ENCODE data around the gene FBXO8.
"Not testable (repeated sequence)": the region's sequence is repeated elsewhere in the genome, so short reads cannot be mapped to it uniquely, and the experiment has no call there.

Gene FBXO8

DNA sequence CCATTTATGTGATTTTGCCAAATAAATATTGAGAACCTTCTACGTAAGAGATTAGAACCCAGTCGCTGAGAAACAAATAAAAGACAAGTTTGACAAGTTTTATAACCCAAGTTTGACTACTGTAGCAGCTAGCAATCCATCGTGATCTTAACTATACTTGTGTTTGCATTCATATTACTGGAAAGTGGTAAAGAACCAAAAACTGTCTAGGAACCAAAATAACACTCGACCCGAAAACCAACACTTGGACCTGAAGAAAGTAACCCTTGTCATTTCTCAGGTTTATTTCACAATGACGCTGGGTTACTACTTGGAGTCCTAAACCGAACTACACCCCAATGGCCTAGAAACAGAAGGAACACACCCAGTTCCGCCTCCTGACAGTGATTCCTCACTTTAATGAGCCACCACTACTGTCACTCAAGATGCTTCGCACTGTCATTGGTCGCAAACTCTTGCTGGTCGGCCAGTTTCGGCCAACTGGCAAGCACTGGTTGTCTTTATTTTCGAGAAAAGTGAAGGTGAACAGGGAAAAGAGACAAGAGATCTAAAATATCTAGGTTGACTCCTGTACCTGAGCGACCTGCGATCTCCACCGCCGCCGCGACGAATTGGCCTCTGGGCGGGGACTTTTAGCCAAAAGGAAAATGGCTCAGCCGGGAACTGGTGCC is 496 bp downstream of the FBXO8 start:
- DNase-seq: peak; percentile 83

DNA sequence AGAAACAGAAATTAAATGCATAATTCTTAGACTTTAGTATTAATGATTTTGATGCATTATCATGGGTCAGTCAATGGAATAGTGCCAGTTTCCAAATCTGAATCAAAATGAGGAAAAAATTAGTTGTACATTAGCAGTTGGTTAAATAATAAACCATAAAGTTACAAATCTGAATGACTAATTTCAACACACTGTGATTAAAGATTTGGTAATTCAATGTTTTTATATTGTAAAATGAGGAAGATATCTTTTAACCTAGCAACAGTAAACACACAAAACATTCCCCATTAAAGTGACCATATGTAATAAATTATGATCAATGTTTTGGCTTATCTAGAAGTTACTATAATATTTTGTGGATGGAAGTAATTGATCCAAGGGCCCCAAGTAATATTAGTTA is 1.6 kb downstream of the FBXO8 start:
- DNase-seq: no peak

DNA sequence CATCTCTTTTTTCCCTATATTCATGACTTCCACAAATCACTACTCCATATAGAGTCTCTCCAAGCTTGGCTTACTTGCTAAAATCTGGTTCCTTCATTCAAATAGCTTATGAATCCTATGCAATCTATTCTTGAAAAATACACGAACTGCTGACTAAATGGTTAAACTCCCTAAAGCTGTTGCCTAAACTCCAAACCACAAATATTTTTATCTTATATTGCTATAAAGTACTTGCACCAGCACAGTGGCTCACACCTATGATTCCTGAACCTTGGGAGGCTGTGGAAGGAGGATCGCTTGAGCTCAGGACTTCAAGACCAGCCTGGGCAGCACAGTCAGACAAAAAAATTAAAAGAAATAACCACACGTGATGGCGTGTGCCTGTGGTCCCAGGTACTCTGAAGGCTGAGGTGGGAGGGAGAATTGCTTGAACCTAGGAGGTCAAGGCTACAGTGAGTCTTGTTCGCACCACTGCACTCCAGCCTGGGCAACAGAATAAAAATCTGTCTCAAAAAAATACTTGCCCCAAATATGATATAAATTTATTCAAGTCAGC is 2.2 kb downstream of the FBXO8 start:
- no peak for DNase-seq

DNA sequence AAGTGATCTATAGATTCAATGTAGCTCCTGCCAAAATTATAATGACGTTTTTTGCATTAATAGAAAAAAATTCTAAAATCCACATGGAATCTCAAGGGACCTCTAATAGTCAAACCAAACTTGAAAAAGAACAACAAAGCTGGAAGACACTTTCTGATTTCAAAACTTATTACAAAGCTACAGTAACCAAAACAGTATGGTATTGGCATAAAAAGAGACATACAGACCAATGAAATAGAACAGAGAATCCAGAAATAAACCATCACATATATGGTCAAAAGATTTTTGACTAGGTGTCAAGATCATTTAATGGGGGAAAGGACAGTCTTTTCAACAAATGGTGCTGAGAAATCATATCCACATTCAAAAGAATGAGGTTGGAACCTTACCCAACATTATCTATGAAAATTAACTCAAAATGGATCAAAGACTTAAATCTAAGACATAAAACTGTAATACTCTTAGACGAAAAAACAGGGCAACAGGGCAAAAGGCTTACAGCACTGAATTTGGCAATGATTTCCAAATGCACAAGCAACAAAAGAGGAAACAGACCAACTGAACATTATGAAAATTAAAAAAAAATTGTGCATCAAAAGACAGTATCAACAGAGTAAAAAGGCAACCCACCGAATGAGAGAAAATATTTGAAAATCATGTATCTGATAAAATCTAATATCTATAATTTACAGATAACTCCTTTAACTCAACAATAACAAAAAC is 3.9 kb downstream of the FBXO8 start:
- no peak for DNase-seq

DNA sequence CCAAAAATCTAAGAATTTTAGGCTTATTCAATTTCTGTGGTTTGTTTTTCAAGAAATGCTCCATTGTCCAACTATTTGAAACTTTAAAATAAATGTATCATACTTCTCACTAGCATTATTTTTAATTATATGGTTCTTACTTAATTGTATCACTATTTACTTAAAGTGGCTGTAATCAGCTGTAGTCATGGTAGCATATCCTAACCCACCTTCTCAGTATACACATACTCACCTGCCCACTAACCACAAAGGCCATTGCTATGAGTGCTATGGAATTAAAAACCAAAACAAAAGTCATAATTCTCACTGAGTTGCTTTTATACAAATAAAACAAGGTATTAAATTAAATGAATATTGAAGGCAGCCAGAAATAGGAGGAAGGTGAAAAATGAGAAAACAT is 5.0 kb downstream of the FBXO8 start:
- DNase-seq: no peak

DNA sequence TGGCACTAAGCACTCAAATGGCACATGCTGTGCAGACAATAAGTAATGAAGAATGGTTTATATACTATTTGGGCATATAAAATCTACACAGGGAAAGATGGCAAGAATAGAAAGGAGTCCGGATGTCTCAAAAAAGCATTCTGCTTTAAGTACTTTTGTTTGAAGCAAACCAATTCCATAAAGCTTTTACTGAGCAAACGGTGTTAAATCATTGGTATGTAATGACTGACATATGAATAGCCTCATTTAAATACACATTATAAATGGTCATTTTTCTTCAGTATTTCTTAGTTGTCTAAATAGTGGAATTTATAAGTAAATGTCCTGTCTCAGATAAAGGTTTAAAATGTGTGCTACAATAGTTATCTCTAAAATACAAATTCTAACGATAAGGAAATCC is 6.0 kb downstream of the FBXO8 start:
- no peak for DNase-seq

DNA sequence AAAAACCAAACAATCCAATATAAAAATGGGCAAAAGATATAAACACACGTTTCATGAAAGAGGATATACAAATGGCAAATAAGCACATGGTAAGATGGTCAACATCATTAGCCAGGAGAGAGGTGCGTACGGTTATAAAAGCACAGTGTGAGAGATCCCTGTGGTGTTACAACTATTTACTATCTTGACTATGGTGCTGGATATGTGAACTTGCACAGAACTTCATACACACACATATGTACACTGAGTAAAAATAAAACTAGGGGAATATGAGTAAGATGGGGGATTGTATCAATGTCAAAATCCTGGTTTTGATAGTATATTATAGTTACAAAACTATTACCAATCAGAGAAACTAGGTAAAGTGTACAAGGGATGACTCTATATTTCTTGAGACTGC is 8.4 kb downstream of the FBXO8 start:
- no peak for DNase-seq

DNA sequence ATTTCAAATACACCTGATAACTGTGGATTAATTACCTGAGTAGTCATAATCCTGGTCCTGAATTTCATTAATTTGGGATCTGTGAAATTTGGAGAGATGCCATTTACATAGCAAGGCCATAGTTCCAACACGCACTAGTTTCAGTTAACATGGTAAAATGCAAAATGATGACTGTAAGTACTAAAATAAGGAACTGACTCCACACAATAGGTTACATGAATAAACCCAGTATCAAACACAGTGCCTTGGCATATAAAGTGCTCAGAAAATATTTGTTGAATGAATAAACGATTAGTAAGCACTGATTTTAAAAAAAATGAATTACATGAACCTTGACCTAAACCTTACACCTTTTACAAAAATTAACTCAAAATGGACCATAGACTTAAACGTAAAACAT is 9.0 kb downstream of the FBXO8 start:
- no peak for DNase-seq

DNA sequence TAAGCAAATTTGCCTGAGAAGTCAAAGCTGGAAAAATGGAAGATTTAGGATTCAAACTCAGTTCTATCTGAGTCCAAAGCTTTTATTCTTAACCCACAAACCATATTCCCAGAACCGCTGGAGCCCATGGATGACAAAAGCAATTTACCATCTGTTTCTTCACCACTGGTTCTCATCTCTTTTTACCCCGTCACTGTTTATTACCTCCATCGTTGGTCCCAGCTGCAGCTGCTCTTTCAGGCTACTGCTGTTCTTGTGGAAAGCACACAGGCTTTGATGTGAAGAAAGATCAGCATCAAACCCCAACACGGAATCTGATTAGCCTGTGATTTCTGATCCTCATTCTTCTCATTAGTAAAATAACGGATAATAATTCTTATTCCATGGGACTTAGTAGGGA is 9.5 kb downstream of the FBXO8 start:
- no peak for DNase-seq

DNA sequence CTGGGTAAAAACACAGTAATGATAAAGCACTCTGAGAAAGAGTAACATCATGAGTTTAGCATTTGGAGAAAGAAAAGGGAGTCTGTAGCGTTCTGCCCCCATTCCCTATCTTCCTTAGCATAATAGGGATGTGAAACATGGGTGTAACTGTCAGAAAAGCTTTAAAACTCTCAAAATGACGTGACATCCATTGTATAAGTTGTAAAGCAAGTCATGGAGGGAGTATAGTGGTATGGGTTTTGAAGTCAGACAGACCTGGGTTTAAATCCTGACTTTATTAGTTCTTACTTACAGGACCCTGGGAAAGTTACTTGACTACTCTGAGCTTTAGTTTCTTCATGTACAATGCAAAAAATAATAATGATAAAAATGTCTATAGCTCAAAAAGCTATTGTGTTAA is 17.1 kb downstream of the FBXO8 start:
- no peak for DNase-seq

DNA sequence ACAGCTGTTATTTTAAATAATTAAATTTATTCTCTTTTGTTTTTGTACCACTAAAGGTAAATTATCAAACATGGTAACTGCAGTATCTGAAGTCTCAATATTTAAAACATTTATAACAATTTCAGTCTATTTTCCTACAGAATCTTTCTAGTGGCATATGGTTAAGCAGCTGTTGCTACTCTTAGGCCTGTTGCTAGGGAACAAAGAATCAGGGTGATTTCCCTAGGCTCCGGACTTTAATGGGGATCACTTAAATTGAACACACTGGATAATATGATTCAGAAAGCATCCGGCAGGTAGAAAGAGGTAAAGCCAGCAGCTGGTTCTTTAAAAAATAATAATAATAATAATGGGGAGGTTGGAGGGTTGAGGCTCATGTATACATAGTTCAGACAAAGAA is 17.6 kb downstream of the FBXO8 start:
- no peak for DNase-seq

DNA sequence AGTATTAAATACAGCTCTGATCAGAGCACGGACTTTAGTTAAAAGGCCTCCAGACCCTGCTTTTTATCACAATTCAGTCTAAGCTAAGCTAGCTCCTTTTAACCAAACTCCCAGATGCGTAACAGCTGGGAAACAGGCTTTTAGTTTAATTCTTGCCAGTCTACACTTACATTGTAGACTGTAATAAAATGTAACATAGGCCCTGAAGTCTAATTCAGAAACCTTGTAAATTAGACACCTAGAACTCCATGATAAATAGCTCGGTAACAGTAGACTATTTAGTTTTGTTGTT is 20.1 kb downstream of the FBXO8 start:
- DNase-seq: no peak

DNA sequence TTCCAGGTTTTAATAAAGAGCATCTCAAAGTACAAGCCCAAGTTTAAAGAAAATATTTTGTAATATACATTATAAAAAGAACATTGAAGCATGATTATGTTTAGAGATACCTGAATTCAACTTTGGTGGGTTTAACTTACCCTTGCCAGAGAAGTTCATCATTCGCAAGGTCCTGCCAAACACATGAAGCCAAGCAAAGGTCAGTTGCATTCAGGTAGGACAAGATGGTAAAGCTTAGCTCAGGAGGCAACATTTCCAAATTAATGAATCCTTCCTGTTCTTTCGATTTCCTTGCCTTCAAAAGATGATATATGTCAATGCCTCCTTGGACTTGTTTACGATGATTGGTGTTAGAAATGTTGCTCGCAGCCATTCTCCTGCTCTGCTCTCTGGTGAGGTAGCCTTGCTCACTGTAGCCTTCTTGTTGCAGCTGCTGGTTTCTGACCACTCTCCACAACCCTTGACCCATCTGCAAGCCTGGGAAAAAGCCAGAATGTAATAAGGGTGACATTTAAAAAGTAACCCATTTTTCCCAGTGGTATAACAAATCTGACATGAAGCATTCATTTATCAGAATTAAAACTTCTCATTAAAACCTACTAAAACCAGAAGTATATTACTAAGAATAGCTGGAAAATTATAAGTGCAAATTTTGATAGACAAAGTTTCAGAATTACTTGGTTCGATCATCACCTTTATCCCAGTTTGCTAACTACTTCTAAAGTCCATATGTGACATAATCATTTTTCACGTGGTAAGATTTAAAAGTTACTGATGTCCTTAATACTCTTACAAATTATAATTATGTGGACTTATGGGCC is 20.6 kb downstream of the FBXO8 start:
- no peak for DNase-seq

DNA sequence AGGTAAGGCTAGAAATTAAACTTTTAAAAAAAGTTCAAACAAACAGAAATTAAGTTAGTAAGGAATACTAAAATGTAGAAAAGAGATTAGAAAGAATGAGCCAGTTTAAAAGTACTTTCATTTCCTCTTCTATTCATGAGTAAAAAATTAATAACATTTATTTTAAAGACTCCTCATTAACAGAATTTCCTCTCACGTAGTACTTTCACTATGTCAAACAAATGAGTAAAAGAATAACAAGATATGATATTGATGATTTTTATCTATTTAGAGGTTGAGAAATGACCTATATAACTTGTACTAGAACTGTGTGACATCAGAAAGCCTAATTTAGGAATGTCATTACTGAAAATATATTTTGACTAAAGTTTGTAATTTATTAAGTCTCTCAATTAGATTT is 22.0 kb downstream of the FBXO8 start:
- not testable (repeated sequence) for DNase-seq

DNA sequence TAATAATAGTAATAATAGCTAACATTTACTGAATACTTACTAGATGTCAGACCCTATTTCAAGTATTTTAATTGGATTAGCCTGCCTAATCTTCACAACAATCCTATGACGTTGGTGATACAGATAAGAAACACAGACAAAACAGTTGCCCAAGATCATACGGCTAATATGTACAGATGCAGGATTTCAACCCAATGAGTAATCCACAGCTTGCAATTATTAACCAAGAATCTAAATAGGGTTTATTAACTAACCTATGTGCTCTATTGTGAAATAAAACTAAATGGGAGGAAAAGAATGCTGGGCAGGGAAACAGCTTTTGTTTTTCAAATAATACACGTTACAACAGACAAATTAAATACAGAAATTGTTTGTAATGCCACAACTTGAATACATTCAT is 23.4 kb downstream of the FBXO8 start:
- no peak for DNase-seq

DNA sequence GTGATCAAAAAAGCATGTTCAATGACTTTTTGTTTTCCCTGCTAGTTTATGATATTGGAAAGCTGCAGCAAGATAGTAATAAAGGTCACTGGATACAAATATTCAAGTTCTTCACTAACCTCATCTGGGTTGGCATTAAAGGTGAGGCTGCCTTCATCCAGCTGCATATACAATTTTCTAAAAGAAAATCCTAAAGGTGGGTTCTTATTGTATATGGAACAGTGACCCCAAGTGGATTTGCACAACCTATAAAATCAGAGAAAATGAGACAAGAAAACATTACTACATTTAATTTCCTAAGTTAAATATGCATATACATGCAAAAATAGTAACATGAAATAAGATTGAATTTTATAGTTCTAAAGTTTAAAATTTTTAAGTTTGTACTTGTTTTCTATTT is 23.9 kb downstream of the FBXO8 start:
- DNase-seq: no peak

DNA sequence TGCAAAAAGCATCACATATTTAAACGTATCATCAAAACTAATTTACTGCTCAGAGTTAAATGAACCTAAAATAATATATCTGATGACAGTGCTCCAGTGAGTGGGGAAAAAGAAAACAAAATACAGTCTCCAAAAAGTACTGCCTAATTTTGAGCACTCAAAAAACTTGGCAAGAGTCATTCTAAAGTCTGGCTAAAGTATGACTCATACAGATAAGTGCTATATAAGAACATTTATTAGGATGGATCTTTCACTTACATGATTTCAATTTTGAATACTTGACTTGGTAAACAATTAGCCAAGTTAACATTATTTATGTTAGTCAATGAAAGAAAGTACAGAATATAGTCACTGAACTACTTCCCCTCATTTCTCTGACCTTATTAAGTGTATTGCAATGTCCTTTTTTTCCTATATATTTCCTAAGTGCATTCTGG is 27.2 kb downstream of the FBXO8 start:
- DNase-seq: no peak

DNA sequence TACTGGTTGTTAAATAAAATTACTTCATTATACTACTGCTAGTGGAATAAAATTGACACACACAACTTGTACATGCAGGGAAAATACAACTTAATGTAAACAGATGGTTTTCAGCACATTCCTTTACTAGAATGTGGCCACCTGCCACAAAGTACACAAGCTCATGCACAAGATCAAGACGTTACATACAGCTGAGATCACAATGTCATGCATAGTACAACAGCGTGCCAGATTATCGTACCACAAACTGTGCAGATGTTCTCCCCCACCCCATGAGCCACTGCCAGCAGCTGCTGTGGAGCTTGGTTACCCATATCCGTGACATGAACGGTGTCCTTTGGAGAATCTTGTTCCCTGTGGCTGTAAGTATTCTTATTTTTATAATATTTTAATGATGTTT is 27.7 kb downstream of the FBXO8 start:
- DNase-seq: peak; percentile 54

DNA sequence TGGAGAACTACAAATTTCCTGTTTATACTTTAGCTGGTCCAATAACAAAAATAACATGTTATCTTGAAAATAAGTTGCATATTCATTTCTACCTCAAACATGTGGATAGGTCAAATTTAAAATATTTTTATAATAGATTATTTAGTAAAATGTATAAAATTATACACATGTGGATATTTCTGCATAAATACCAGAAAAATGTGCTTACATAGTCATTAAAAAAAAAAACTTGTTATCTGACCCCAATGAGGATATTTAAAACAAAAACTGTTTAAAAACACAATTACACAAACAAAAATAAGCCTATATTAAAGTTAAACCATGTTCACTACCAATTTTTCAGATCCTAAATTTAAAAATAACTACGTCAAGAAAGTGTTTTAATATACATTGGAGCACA is 28.1 kb downstream of the FBXO8 start:
- DNase-seq: no peak

DNA sequence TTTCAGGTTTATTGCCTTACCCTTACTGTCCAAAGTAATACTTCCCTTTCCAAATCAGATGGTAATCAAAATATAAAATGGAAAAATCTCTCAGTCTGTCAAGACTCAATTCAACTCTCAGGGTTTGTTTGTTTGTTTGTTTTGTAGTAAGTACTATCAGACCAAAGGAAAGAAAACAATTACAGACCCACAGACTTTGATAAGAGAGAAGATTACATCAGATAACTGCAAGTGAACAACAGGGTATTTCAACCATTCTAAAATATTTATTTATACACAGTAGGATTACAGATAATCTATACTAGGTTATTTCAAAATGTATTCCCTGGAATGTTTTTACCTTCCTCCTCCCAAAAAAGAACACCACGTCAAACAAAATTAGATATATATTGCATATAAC is 28.9 kb downstream of the FBXO8 start:
- no peak for DNase-seq

DNA sequence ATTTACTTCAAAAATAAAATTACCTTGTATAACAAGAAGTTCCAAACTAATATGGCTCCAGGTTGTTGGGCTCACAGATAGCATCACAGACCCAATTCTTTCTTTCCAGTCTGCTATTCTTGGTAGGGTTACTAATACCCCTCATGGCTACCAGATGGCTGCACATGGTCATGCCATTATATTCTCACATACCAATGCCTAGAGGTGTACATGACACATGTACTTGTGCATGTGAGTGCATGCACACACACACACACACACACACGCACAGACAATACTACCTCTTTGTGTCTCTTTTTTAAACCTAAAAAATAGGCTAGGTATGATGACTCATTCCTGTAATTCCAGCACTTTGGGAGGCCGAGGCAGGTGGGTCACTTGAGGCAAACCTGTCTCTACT is 31.1 kb downstream of the FBXO8 start:
- no peak for DNase-seq

DNA sequence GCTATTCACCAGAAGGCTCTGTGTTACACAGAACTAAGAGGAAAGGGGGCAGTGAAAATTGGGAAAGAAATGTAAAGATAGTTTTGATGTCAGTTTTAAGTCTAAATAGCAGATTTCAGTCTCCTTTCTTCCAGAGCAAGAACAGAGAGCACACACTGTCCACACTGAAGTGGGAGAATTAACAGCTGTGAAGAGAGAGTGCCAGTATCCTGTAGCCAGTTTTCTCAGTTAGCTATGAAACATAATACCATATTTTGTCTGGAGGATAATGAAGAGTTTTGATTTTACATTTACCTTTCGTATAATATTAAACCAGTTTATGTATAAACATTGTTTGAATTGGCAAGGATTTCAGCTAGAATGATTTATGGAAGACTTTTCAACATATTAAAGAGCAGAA is 35.1 kb downstream of the FBXO8 start:
- no peak for DNase-seq

DNA sequence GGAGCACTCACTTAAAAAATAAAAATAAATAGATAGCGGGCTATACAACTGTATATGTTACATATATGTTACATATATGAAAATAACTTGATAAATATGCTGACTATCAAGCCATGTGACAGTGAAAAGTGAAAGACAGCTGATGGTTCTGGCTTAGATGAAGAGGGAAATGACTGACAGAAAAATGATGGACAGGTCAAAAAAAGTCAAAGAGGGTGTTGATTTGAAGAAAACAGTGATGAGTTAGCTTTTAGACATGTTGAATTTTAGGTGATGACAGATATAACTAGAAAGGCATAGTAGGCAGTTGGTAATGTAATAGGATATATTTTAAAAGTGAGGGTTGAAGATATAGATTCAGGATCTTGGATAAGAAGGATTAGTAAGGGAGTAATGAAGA is 37.8 kb downstream of the FBXO8 start:
- no peak for DNase-seq

DNA sequence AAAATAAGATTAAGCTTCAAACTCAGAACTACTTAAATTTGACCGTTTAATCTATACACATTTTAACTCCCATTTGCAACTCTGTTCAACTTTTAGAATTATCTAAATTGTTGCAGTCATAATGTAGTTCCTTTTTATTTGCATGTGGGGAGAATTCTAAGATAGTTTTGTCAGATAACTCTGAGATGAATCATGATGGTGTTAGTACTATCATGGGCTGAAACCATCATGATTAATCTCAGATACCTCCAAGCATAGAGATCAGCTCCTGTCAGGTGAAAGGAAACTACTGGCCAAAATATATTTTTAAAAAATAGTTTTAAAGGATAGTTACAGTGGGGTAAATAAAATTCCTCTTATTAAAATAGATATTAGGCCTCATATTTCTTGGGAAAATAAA is 39.0 kb downstream of the FBXO8 start:
- DNase-seq: no peak
